Choroid plexus epithelial cell (primary cell): ENCODE data around the gene MARK2.

Source experiments
- DNase-seq: peaks from one replicate; pipeline ENCODE4 v3.0.0-alpha.2; 2010; ENCODE audit warnings: low read depth
- H3K4me3 ChIP-seq: 2 replicates; pipeline ENCODE4 v1.5.1; 2011; ENCODE audit warnings: low read depth, mild to moderate bottlenecking, control low read depth, low read length, moderate library complexity
- TF ChIP-seq, protein P1 (sequence below): conservative IDR thresholded peaks from 2 replicates; pipeline ENCODE4 v1.5.1; 2011; ENCODE audit warnings: low read depth, mild to moderate bottlenecking, control low read depth, inconsistent platforms, low read length, moderate library complexity

The MARK2 gene

DNA sequence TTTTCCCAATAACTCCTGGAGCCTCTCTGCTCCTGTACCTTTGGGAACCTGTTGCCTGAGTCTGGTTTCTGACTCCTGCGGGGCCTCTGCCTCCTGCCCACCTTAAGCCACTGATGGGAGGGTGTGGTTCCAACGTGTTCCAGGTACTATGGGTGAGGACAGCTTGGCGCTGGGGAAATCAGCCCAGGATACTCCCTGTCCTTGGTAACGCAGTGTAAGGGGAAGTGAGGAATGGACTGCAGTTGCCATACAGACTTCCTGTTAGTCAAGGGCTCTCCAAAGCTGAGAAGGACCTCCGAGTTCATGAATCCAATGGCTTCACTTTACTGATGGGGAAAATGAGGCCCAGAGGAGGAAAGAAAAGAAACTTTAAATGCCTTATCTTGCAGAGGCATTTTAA, 1.2 kb upstream of the MARK2 start:
- TF ChIP-seq, protein P1, sequence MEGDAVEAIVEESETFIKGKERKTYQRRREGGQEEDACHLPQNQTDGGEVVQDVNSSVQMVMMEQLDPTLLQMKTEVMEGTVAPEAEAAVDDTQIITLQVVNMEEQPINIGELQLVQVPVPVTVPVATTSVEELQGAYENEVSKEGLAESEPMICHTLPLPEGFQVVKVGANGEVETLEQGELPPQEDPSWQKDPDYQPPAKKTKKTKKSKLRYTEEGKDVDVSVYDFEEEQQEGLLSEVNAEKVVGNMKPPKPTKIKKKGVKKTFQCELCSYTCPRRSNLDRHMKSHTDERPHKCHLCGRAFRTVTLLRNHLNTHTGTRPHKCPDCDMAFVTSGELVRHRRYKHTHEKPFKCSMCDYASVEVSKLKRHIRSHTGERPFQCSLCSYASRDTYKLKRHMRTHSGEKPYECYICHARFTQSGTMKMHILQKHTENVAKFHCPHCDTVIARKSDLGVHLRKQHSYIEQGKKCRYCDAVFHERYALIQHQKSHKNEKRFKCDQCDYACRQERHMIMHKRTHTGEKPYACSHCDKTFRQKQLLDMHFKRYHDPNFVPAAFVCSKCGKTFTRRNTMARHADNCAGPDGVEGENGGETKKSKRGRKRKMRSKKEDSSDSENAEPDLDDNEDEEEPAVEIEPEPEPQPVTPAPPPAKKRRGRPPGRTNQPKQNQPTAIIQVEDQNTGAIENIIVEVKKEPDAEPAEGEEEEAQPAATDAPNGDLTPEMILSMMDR, result no peak
- no peak overlapping the region for H3K4me3 ChIP-seq
- no peak for DNase-seq

DNA sequence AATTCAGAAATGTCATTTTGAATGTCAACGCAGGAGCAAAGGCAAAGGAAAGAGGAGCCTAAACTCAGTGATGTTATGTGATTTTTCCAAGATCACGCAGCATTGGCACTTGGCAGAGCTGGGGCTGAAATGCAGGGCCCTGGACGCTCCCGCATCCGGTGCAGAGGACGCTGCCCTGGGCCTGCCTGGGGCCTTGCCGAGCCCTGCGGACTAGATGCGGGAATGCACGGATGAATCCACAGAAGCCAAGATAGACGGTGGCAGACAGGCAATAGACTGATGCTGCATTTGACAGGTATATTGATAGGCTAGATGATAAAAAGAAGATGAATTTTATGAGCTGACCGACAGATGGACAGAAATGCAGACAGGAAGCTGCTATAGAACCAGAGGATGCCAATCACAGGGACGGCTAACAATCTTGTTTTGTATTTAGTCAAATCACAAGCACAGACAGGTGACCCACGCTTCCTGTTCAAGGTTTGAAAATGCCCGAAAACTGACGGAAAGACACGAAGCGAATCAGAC, 696 bp upstream of the MARK2 start:
- H3K4me3 ChIP-seq, result peak overlapping the region; percentile 39
- TF ChIP-seq, protein P1, result no peak
- no peak for DNase-seq

DNA sequence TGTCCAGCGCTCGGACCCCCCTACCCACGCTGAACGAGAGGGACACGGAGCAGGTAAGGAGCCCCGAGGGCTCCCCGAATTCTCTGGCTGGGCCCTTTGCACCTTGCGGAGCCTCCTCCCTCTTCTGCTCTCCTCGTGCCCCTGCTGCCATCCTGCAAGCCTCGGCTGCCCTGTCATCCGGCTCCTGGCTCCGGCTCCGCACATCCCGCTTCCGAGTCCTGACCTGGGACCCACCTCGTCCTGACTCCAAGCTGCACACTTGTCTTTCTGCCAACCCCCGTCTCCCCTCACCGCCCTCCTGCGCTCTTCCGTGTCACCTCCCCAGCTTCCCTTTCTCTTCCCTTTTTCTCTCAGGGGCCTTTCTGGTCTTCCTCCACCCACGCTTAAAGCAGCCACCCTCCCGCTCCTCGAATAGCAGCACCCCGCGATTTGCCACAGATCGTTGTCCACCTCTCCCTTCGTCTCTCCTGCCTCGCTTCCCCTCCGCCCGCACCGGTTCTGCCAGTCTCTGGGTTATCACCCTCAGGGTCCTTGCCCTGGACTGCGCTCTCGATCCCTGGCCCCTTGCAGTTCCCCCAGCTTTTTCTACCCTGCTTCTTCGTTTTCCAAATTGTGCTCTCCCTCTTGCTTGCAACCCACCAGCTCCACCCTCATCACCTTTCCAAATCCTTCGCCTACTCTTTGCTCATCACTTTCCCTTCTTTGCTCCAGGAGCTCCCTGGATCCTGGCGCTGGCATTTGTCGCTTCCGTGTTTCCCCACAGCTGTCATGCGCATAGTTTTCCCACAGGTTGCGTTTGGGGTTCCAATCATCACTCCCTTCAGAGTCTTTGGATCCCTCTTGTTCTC, 822 bp downstream of the MARK2 start:
- DNase-seq, result peak; percentile 17
- TF ChIP-seq, protein P1, result no peak
- peak overlapping the region; percentile 90 for H3K4me3 ChIP-seq

DNA sequence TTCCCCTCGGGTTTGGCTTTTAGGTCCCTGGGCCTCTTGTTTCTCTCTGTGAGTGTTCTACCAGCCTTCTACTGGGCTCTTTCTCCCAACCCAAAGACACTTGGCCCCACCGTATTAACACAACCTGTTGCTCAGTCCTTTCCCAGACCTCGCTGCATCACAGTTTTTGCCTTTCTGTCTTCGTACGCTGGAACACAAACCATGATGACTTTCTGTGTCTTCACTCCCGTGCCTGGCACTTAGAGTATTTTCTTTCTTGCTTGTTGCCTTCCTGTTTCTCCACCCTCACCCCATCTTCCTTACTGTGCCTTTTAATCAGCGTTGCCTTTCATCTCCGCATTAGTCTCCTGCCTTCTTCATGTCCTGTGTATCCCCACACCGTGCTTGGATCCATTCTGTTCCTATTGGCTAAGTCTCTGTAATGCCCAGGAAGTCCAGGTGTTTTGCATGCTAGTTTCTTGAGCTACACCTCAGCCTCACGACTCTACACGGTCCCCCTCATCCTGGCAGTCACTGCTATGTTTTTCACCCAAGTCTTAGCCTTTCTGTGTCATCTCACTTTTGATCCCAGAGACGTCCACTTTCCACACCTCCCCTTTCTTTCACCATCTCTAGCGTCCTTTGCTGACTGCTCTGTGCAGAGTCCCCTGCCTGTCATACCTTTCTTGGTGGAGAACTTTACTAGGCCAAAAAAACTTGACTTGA, 1.6 kb downstream of the MARK2 start:
- H3K4me3 ChIP-seq, result peak overlapping the region; percentile 90
- DNase-seq, result peak; percentile 25
- TF ChIP-seq, protein P1, result no peak

DNA sequence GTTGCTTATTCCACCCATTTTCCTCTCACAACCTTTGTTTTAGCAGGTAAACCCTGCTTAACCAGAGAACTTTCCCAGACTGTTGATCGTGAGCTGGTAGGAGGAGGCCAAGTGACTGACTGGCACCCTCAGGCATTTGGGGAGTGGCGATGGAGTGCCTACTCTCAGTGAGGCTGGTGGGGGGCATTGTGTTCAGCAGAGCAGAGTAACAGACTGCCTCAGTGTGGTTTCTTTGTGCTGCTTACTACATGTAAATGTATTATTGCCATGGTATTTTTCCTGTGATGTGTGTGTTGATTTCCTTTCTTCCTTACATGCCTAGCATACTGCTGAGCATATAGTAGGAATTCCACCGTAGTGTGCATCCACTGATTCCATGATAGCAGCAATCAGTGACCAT, 2.6 kb downstream of the MARK2 start:
- peak overlapping the region; percentile 90 for H3K4me3 ChIP-seq
- TF ChIP-seq, protein P1, result no peak
- DNase-seq, result peak; percentile 37

DNA sequence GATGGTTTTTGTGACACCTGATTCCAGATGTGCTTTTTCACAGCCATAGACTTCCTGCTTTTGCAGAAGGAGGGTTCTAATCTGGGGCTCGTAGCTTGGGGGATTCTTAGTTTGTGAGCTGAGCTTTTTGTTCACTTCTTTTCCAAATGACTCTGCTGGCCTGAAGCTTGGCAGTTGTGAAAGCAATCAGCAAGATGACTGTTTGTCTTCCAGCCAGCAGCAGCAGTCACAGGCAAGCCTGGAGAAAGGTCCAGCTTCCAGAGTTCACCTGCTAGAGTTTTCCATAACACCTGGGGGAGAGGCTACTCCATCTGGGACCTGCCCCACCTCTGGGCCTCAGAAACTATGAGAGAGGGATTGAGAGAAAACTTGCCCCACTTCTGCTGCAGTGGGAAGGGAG, 4.1 kb downstream of the MARK2 start:
- DNase-seq, result peak; percentile 27
- H3K4me3 ChIP-seq, result no peak overlapping the region
- TF ChIP-seq, protein P1, result no peak

DNA sequence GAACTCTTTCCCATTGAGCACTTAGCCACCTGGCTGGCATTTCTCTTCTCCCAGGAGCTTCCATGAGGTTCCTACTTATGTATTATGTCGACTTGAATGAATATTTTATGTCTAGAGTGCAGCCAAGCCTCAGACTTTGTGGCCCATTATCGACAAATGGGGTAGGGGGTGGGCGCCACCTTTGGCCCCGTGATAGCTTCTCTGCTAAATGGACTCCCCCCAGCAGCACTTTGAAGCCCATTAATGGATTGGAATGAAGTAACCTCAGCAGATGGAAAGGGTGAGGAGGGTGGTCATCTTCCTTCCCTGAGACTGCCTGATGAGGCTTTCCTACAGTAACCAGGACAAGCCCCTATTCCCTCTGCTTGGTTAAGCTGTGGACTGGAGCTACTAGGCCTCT, 5.9 kb downstream of the MARK2 start:
- TF ChIP-seq, protein P1, result no peak
- DNase-seq, result no peak
- H3K4me3 ChIP-seq, result no peak overlapping the region
